Breast epithelium (tissue), 3 donors: ENCODE results near the gene TSPAN8.

ENCODE experiments used
- CTCF ChIP-seq, 3 donors: fragments of 450-650 bp; IDR thresholded peaks; one replicate each; pipeline ENCODE4 v1.5.1; 2016 to 2017; ENCODE audit warnings: antibody characterized with exemption in 3 of 3, mild to moderate bottlenecking in 3 of 3, moderate library complexity in 3 of 3
- POLR2A ChIP-seq: fragments of 450-650 bp; IDR thresholded peaks from one replicate; pipeline ENCODE4 v1.6.1; 2016; ENCODE audit warnings: antibody characterized with exemption, mild to moderate bottlenecking, moderate library complexity
- POLR2AphosphoS5 ChIP-seq, 3 donors: sonication (generic); formaldehyde crosslinking; IDR thresholded peaks; one replicate each; pipeline ENCODE4 v1.6.1; 2017; ENCODE audit warnings: antibody characterized with exemption in 3 of 3

- TF ChIP-seq CTCF (IDR thresholded peaks at IDR 0.05) (no peak), POLR2A (no peak), POLR2AphosphoS5 (IDR thresholded peaks at IDR 0.05) (no peak)
Observed at GRCh38 chr12:71135077-71135811, 22.6 kb downstream of the TSPAN8 start.
